ENCODE results near the gene PIR.

PIR gene

GRCh38 chrX:15416133-15416993, 76.8 kb downstream of the PIR start:
- DNase-seq: no peak

GRCh38 chrX:15413101-15413500, 80.0 kb downstream of the PIR start:
- DNase-seq: no peak

DNA sequence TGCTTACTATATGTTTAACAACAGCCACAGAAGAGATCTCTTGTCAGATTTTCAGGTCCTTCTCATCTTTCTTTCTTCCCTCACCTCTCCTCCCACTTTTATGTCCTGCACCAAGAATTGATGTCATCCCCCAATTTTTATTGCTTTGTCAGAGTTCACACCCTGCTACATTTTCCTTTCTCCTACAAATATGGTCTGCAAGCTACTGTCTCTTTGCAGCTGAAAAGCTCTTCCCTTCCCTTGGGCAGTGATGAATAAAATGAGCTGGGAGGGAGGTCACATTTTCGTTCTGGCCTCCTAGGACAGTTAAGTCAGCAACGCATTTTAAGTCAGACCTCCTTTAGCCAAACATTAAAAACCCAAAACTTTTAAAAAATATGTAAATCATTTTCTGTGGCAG, 82.2 kb downstream of the PIR start:
- DNase-seq: no peak

DNA sequence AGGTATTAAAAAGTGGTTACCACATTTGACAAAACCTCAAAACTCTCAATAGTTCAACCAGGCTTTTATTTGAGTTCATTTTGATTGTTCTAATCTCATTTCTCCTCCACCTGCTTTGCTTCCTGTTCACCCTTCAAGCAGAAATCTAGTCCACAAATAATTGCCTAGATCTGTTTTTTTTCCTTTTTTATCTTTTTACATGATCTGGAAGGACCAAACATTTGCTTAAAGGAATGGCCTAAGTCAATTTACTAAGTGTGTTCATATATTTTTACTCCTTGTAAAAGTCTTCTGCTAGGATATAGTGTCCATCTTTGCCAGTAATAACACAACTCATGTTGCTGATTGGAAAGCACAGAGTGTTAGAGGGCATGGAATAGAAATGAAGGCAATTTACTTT, 82.7 kb downstream of the PIR start:
- no peak for DNase-seq

- DNase-seq: no peak
Observed at GRCh38 chrX:15405846-15406245, 87.3 kb downstream of the PIR start.

DNA sequence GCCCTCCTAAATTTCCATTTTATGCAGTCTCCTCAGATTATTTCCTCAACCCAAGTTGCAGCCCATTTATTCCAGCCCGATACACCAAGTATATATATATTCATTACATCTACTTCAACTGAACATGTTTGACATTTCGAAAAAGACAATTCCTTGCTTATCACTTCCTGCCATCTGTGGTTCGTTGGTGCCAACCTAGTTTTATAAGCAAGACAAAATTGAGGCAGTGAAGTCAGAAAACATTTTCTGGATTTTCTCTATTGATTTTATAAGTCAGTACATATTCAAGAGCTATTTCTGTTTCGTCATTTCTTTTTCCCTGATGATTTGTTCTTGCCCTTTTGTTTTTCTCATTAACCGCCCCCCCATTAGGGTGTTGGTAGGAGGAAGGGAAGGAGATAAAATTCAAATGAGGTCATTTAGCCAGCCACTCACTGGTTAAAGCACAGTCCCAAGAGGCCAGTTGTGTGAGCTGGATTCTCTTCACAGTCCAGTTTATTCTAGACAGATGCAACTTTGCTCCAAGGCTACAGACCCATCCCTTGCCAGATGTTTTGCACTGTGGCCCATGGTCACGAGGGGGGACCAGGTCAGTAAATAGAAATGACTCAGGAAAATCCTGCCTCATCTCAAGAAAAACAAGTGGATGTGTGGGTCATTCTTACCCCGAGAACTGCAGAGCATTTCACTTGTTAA, 88.6 kb downstream of the PIR start:
- DNase-seq: no peak

- DNase-seq: no peak
Observed at GRCh38 chrX:15401378-15401777, 91.8 kb downstream of the PIR start.

GRCh38 chrX:15399962-15400391, 93.2 kb downstream of the PIR start:
- DNase-seq: peak; percentile 20

DNA sequence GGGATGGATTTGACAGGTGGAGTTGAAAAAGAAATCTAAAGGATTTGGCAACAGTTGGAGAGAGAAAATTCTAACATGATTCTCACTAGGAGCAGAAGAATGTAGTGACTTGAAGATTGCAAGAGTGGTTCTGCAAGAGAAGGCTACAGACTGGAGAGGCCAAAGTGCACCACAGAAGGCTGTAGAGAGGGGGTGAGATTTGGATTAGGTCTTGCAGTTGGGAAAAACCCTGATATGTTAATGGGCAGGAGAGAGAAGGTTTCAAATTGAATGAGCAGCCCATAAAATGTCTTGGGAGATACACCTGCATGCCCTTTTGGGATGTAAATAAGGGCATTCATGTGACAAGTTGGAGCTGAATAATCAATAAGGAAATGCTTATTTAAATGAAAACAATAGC, 94.3 kb downstream of the PIR start:
- DNase-seq: no peak

DNA sequence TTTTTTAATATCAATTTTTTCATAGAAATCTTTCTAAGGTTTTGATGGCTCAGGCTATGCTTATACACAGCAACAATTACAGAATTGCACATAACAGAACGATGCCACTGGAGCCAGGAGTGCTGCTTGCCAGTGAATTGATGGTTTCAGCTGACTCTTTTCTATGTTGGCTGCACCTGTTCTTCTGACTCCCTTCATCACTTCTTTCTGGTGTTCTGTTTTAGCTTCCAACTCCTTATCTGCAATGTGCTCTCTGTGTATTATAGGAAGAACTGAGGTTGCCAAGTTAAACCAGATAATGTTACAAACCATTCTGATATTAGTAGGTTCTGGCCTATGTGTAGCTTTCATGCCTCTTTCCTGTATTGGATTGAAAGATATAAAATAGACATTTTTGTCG, 97.3 kb downstream of the PIR start:
- no peak for DNase-seq

DNA sequence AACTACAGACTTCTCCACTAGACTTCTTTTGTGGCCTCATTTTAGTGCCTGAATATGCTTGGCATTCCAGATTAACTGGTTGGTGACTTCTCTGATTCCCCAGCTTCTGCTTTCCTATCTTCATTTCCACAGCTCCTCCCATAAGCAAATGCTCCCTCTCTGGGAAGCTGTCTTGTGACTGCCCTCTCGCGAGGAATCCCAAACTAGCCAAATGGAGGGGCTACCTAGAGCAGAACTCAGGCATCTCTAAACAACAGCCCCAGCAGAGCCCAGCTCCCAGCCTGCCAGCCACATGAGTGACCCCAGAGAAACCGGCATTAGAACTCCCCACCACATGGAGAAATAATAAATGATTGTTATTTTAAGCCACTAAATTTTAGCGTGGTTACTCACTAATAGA, 101.3 kb downstream of the PIR start:
- DNase-seq: no peak

GRCh38 chrX:15384304-15384703, 108.8 kb downstream of the PIR start, which contains the start of gene VEGFD:
Gene VEGFD (minus strand): TSS chrX:15384413. CDS start chrX:15383946, 467 bp downstream.
- DNase-seq: no peak

DNA sequence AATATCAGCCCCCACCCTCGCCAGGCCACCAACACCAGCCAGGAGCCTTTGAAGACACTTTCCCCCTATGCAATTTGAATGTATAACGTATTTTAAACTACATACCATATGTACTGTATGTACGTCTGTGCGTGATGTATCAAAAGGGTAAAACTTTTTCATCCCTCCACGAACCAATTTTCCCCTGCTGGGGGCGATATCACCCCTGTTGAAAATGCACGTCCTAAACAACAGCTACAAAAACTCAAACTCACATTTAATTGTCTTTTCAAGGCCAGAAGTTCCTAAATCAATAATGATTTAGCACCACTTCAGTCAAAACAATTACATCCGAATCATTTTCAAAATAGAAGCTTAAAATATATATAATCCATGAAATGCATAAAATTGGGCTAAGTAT, 110.3 kb downstream of the PIR start:
- no peak for DNase-seq

GRCh38 chrX:15376956-15377355, 116.2 kb downstream of the PIR start:
- DNase-seq: no peak

DNA sequence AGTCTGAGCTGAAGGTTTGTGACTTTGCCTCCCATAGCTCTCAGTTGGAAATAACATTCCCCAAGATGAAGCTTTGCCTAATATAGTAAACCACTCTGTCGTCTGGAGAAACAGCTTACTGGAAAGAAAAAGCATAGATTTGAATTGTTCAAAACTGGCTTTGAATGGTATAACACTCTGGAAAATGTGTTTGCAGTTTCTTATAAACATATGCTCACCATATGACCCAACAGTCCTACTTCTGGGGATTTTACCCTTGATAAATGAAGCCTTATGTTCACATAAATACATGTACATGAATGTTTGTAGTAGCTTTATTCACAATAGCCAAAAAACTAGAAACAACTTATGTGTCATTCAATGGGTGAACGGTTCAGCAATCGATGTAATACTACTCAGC, 119.2 kb downstream of the PIR start:
- DNase-seq: no peak

DNA sequence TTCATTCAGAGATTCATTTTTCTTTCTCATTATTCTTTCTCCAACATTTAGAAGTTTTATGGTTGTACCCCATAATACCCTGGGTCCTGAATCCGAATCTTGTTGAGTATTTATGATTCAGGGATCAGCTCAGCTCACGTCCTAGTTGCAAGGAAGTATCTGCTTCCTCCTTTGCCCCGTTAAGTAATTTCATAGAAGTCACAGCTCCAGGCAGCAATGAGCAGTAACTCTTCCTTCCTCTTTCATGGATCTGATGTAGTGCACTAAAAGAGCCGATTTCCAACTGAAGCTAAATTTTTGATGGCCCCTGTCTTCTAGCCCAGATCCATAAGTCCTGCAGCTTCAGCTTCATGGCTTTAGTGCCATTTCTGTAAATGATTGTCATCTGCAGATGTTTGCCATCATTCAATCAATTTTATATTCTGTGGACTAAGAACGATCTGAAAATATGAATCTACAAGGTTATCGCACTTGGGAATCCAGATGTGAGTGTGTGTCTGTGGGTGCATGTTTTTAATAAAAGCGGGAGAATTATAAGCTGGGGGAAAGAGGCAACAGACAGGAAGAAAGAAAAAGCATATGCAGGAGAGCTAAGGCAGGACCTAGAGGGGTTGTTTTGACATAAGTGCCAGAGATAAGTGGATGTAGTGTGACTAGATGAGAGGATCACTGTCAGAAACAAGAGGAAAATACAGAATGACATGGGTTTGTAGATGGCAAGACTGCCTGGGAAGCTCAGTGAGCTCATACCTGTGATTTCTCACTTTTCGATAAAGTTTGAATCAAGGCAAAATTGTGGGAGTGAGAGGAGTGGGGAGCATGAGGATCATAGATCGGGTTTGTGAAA, 126.4 kb downstream of the PIR start:
- no peak for DNase-seq

DNA sequence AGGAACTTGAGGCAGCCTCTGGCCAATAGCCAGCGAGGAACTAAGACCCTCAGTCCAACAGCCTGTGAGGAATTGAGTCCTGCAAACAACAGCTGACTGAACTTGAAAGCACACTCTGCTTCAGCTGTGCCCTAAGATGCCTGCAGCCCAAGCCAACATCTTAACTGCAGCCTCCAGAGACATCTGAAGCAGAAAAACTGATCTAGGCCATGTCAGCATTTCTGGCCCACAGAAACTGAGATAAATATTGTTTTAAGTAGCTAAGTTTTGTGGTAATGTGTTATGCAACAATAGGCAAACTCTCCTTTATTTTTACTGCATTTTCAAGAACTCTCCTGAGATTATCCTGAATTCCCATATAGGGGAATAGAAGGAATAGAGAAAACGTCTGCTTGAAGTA, 133.4 kb downstream of the PIR start:
- DNase-seq: no peak

- DNase-seq: no peak
Observed at GRCh38 chrX:15358533-15358932, 134.6 kb downstream of the PIR start.

- DNase-seq: no peak
Observed at GRCh38 chrX:15356444-15356843, 136.7 kb downstream of the PIR start.

GRCh38 chrX:15350329-15350996, 142.7 kb downstream of the PIR start:
- no peak for DNase-seq

GRCh38 chrX:15349046-15349445, 144.1 kb downstream of the PIR start:
- peak; percentile 63 for DNase-seq

- no peak for DNase-seq
Observed at GRCh38 chrX:15345976-15346375, 147.2 kb downstream of the PIR start.

DNA sequence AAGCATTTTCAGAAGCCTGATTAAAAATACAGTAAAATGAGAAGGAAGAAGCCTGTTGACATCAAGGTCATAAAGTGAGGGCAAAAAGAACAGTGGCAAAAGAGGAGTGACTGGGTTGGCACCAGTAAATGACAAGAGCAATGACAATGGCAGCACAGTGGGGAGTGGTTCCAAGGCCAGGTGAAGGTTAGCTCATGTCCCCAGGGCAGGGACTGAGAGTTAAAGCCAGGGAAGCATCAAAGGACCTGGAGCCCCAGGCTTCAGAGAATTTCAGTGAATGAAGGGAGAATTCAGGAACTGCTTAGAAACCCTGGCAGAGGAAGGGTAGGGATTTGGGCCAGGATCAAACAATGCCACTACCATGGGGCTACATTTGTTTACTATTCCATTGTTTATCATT, 149.0 kb downstream of the PIR start:
- DNase-seq: no peak
